GM21515 (cell line): Measurements from ENCODE around the gene RLN3.

Source experiments
- ATAC-seq: cut with Tn5 transposase; IDR thresholded peaks from one replicate; pipeline ENCODE4 v1.9.1; 2021; ENCODE audit not compliant: unreplicated experiment

The RLN3 gene

DNA sequence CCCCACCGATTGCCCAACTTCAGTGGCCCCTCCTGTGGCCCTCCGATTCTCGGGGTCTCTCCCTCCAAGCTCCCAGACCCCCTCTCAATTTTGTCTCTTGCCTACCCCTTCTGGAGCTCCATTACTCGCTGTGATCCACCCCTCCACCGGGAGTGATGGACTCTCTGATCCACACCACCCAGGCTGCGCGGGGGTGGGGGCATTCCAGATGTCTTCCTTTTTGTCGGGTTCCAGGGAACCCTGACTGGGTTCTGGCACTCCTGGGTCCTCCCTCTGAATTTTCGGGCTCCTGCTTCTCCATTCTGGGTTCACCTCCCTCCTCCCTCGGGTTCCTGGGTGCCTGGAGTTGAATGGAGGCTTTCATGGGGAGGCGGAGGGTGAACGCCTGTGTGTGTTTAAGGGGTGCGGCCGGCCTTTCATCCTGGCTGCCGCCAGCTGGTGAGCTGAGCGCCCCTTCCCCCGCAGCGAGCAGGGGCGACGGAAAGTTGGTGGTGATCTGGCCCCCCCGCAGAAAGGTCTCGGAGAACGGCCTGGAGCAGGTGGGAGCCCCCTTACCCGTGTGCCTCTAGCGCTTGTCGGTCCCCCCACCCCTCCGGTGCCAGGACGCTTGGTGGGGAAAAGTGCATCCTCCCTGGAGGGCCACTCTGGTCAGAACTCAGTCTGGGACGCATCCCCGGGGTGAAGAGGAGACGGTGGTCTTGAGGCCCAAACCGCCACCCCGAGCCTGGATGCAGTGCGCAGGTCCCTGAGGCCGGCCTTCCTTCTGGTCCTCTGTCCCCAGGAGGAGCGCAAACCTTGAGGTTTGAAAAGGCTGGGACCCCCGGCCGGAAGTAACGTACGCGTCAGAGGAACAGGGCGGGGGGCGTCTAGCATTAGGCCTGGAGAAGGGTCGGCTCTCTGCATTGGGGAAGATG, 46.2 kb downstream of the RLN3 start:
- ATAC-seq, result no peak

DNA sequence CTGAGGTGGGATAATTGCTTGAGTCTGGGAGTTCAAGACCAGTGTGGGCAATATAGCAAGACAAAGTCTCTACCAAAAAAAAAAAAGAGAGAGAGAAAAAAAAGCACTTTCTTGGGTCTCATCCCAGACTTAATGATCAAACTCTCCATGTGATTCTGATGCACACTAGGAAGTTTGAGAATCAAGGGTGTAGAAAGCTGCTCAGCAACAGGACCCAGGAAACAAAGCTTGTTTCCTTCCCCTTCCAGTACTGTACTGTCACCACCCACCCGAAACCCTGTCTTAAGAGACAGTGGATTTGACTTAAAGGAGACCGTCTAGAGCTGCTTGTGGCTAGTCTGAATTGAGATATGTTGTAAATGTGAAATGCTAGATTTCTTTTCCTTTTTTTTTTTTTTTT, 50.5 kb downstream of the RLN3 start:
- ATAC-seq, result no peak
